T1000 (cell line): ENCODE measurements around the gene STIM2.
A peak's percentile ranks its signal among the peaks of the same experiment; 100 is the strongest.

Experiments
- DNase-seq: peaks from one replicate; lab custom pipeline; 2025; ENCODE audit warnings: mixed read lengths; lab: John Stamatoyannopoulos, UW

The STIM2 gene

DNA sequence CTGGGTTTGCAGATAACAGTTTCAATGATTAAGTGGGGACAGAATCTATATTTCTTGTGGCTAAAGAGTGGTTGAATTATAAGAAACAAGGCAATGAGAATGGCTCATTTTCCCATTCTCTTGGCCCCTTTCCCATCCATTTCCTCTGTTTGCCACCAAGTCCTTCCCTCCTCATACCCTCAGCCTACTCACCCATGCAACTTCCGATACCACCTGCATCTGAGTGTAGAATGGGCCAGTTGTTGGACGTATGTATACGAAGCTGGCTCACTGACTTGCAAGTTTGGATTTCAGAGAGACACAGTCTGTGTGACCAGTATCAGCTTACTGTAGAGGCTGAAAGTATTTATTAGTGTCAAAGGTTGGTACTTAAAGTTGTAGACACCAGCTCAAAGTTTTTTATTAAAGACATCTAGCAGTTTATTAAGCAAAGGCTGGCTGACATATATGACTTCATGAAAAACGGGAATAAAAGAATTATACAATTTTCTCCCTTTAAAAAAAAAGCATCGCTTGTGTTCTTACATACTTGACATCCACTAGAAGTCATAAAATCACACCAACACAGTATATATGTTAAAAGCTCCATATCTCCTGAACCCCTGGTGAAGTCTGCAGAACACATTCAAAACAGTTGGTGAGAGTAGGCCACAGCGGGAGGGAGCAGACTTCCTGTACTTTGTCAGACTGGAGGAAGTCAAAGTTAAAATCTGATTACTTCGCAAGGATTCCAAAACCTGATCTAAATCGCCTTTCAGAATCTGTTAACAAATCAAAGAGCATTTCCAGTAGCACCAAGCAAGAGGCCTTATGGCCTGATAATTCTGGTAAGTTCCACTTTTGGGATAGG, 22.4 kb upstream of the STIM2 start:
- no peak for DNase-seq

DNA sequence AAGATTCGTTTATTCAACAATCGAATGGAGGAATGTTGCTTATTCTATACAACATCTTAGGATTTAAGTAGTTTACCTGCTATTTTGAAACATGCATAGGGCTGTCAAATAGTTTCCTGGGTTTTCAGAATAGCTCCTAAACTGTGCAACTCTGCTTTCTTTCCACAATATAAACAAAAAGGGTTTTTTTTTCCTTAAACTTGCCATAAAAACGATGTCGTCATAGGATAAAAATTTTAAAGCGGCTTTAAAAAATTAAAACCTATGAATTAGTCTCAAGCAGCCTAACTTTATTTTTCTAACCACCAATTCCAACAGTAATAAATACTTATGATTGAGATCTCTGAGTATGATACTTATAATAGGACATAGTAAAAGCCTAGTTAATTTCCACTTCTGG, 21.6 kb upstream of the STIM2 start:
- DNase-seq, result no peak

DNA sequence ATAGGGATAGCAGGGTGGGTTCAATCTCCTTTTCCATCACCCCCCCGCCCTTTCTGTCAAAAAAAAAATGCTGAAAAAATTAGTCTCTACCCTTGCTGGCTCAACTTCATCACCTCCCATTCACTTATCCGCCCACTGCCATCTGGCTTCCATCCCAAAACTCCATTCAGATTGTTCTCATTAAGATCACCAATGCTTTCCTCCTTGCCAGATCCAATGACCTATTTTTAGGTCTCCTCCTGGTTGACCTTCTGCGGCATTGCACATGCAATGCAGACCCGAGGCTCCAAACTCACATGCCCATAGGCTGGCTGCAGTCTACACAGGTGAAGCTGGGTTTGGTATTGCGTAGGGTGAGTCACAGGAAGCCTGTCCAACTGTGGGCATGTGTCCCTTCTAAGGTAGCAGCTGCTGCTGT, 21.1 kb upstream of the STIM2 start:
- no peak for DNase-seq

DNA sequence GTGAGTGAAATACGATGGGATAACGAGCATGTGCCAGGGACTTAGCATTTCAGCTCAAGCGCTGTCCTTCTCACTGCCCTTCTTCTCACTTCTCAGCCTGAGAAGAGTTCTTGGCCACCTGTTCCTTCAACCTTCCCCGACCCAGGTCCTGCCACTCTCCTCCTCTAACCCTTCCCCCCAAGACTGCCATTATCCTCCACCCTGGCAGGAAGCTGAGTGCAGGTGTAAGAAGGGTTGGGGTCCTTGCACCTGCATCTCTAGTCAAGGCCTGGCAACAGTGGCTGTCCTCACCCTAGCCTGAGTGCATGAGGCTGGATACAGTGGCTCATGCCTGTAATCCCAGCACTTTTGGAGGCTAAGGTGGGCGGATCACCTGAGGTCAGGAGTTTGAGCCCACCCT, 19.9 kb upstream of the STIM2 start:
- DNase-seq, result no peak

DNA sequence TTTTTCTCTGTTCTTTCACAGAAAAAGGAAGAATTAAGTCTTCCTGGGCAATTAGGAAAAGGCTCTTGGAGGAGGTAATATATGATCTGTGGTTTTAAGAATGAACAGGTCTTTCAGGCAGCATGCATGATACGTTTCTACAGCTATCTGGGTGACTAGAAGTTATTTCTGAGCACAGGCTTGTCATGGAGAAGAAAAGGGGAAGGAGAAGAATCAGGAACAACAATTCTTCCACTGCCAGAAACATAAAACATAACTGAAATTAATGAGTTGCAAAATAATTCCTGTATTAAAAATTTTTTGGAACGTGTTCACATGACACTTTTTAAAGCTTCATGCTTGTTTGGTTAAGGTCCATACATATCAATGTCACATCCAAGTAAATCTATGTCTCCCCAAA, 17.7 kb upstream of the STIM2 start:
- DNase-seq, result no peak

DNA sequence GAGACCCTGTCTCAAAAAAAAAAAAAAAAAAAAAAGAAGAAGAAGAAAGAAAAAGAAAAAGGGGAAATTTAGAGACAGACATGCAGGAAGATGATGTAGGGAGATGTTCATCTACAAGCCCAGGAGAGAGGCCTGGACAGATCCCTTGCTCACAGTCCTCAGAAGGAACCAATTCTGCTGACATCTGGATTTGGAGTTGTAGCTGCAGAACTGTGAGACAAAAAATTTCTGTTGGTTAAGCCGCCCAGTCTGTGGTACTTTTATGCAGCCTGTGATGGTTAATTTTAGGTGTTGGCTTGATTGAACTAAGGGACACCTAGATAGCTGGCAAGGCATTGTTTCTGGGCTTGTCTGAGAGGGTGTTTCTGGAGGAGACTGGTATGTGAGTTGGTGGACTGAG, 10.1 kb upstream of the STIM2 start:
- DNase-seq, result no peak

DNA sequence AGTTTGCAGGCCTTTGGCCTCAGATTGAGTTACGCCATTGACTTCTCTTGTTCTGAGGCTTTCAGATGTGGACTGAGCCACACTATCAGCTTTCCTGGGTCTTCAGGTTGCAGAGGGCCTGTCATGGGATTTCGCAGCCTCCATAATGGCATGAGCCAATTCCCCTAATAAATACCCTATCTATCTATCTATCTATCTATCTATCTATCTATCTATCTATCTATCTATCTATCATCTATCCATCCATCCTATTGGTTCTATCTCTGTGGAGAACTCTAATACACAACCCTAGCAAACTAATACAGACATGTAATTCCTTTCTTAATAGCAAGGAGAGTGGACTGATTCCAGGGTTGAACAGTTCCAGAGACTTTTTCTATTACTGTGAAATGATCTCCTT, 9.5 kb upstream of the STIM2 start:
- no peak for DNase-seq

DNA sequence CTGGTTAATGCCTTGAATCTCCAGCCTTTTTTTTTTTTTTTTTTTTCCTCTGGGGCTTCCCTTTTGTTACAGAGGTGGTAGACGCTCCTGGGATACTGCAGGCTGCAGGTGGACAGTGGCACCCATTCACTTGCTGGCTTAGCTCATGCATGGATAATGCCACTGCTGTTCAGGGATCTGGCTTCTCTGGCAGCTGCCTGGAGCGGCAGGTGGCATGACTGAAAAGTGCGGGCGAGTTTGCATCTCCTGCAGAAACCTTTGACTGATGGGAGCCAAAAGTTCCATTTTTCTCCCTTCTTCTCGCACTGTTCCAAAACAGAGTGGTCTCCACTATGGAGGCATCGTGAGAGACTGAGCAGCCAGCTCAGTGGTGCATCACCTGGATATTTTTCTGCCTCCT, 5.9 kb upstream of the STIM2 start:
- DNase-seq, result no peak

DNA sequence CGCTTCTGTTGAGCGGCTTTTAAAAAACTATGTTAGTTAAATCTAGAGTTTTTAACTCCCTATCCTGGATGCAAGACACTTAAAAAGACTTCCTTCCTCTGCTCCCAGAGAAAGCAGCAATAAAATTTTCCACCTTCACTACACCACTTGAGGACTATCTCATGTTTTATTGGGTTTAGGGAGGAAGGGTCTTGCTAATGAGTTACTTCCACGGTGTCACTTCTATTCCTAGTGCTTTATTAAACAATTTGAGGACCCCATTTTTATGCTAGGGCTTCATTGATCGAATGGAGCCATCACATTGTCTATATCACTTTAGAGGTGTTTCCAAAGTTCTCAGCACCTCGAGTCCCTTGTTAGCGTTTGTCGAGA, 3.7 kb upstream of the STIM2 start:
- no peak for DNase-seq

DNA sequence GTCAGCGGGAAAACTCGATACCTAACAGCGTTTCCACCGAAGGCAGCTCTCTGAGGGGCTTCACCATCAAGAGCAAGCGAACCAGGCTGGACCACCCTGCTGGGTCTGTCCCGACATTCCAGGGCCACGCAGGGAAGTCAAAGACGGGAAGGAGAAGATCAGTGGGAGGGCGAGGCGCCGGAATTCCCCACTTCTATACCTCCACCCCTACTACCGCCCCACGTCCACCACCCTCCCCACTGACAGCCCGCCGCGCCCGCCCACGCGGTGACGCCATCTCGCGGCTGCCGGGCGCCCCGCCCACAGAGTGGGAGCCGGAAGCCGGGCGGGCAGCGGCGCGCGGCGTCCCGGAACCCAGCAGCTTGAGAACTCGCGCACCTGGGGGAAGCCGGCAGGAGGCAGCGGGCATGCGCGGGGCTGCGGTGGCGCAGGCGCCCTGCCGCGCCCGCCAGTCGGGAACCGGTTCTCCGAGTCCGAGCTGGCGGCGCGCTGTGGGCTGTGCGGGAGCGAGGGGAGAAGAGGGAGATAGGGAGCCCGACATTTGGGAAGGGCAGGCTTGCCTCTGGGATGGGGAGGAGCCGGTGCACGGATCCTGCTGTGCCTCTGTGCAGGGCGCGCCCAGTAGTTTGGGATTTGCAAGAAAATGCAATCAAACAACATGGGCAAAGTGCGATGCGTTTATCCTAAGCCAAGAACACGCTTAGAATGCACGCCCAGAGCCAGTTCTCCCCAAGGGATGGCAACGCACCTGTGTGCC, 3.2 kb upstream of the STIM2 start:
- peak; percentile 91 for DNase-seq

DNA sequence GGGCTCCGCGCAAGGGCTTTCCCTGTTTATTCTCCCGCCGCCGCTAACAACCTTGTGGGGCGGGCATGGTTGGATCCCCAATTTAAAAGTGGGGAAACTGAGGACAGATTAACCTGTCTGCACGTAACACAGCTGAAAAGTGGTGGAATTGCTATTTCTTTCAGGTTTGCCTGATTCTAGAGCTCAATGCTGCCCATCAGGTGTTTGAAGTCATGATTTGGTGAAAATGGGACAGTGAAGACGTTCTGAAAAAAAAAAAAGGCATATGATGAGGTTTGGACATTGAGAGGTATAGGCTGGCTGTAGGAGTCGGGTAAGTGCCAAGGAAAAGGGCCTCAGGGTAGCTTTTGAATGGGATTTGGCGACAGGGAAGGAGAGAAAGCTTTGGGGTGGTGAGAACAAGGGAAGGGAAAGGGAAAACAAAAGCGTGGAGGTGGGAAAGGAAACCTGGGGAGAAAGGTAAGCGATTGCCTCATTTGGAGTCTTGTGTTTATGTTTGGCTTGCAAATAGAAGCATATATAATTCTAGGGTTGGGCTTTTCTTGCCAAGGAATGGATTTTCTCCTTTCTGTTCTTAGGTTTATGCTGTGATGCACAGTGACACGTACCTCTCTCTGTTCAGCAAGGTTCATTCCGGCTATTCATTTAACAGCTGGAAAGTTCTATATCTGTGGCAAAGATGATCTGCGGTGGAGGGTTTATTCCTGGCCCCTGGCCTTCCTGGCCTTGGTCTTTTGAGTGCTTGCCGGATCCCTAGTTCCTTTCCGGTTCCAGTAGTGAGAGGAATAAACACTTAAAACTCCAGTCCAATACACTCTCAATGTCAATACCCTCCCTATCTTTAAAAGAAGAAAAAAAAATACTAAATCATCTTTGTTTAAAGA, 2.4 kb upstream of the STIM2 start:
- DNase-seq, result no peak

DNA sequence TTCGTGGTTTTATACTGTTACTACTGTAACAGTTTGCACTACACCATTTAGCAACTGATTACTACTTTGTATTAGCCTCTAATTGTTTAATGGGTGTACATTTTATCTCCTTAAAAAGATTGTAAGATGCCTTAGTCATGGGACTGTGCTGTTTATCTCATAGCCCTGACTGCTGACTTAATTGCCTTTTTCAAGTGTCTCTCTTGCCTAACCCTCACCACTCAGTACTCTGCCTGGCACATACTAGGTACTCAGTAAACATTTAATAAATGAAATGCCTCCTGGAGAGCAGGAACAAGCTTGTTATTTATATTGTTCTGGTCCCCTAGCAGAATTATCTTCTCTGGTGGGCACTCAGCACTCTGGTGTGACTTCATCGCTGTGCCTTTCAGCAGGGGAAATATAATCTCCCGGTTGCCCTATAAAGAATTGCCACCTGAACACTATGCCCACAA, 1.7 kb upstream of the STIM2 start:
- no peak for DNase-seq

DNA sequence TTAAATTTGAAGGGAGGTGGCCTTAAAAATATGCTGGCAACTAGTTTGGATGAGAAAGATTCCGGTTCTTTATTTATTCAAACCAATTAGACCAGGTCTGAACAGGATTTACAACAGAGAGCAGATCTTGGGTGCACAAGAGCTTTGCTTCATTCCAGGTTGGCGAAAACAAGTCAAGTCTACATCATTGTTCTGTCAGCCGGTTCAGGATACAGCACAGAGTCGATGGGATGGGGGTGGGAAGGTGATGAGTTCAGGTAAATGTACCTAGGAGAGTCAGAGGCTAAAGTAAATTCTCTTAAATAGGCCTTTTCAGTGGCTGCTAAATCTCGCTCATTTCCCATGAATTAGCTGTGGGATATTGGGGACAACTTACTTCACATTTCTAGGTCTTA, 882 bp upstream of the STIM2 start:
- DNase-seq, result no peak

DNA sequence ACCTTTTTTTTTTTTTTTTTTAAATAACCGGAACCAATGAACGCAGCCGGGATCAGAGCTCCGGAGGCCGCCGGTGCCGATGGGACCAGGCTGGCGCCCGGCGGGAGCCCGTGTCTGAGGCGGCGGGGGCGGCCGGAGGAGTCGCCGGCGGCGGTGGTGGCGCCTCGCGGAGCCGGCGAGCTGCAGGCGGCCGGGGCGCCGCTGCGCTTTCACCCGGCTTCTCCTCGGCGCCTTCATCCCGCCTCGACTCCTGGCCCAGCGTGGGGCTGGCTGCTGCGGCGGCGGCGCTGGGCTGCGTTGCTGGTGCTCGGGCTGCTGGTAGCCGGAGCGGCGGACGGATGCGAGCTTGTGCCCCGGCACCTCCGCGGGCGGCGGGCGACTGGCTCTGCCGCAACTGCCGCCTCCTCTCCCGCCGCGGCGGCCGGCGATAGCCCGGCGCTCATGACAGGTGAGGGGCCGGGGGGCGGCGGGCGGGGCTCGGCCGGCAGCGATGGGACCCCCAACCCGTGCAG, 337 bp downstream of the STIM2 start:
- DNase-seq, result peak; percentile 81

DNA sequence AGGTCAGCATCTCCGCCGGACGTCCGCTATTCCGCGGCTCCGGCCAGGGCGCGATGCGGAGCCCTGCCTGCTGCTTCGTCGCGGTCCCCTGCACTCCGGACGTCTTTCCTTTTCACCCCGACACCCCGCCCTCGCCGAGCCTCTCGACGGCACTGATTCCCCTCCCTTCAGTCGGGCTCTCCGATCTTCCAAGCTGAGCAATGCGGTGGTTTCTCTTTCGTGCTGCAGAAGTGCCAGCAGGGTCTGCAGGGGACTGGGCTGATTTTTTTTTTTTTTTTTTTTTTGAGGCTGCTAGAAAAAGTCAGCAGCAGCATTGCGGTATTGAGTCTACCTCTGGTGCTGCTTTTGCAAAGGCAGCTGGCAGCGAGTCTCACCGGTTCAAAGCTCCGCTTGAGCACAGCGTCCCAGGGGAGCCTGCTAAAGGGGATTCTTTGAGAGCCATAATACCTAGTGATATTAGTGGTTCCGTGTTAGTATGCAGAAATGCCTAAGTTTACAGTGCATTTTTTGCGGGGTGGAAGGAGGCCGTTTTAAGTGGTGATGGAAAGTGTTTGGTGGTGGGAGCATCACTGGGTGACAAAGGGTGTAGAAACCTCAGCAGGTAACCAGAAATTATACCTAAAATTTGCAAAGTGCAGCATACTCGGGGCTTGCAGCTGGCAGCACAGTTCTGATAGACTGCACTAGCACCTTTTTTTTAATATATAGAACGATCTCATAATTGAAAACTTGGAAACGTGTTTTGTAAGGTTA, 969 bp downstream of the STIM2 start:
- peak; percentile 72 for DNase-seq

DNA sequence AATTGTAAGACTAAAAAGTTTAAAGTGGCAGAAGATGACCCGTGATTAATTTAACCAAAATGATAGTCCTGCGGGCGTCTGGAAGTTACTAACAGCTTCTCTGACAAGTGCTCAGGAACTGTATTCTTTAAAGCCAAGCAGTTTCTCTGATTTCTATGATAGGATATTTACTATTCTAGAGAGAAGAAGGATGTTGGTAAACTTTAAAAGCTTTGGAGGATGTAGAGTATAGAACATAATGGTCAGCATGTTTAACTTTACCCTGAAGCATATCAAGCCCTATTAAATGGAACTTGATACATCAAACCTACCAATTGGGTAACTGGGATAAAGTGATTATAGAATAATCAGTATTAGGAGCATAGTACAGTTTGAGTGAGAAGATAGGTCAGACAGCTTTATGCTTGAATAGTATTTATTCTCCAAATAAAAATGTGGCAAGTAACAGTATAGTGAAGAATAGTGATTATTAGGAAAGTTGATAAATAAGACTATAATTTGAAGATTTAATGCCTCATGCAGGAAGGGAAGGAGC, 1.8 kb downstream of the STIM2 start:
- no peak for DNase-seq

DNA sequence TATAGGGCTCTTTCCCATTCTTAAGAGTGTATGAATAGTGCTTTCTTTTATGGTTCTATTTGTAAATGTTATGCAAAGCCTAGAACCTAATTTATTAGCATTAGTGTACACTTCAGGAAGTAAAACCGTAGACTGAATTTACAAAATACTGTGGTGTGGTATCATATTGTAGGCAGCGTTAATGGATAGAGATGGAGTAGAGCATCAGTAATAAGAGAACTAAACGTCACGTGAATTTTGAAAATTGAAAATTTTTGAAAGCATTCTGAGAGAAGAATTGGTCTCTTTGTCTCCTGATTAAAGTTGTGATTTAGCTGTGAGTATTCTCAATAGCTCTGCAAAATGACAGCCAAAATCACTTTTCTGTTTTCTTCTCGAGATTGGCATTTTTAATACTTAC, 2.9 kb downstream of the STIM2 start:
- no peak for DNase-seq

DNA sequence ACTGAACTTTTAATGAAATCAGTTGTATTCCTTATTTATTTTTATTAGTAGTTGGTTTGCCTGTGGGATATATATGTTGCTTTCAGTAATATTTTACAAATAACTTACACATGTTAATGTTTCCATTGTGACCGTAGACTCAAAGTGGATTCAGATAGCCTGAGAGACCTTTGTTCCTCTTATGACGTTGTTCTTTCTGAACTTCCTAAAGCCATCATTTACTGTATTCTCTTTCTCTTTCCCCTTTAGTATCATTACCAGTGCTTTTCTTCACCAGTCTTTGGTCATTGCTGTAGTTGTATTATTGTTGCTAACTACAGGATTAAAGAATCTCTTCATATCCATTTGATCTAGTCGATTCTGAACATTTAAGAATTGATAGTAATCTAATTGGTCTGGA, 4.3 kb downstream of the STIM2 start:
- DNase-seq, result no peak

DNA sequence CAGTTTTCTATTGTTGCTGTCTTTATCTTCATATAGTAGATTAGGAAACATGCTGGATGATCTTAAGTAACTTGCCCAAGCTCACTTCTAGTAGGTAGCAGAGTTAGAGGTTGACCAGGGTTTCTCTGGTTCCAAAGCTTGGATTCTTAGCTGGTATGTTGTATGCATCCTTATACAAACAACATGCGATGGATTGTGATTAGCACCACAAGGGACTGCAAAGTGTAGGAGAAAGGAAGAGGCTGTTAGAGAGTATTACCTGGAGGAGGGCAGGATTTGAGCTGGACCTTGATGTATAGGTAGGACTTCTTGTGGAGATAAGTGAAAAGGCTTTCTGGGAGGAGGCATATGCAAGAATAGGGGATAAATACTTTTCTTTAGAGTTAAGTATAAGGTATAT, 5.6 kb downstream of the STIM2 start:
- DNase-seq, result no peak

DNA sequence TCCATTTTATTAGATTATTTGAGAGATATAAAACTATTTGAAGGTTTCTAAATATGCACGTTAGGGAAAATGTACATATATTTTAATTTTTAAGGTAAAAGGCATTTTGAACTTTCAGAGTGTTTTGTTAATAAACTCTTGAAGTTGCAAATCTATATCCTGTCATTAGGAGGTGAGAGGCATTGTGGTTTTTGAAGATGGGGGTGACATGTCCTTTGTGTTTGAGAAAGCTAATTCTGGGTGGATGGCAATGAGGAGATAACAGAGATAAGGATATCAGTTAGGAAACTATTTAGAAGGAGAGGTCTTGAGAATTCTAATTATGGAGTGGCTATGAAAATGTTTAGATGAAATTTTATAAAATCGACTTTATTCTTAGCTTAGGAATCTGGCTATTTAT, 6.1 kb downstream of the STIM2 start:
- DNase-seq, result no peak
